ENCODE data around the gene FGF21. TPM values are rescaled to one million over a fixed set of nuclear protein-coding genes. Genes with fewer than 3 reads are reported as not detected.
A peak's percentile ranks its signal among the peaks of the same experiment; 100 is the strongest.

FGF21 gene
- total RNA-seq, 6 experiments from 2014 or later: not detected

GRCh38 chr19:48741129-48741999 is 14.0 kb upstream of the FGF21 start:
- TF ChIP-seq CTCF (IDR thresholded peaks at IDR 0.05): no peak
- no peaks in the 10 kb centered on the region; the same call in 1 of the 2 replicates for H3K9me3 Mint-ChIP-seq
- no peak overlapping the region for H3K27ac Mint-ChIP-seq
- H3K4me1 Mint-ChIP-seq (ENCODE audit: low read depth): no peaks in the 10 kb centered on the region
- H3K4me3 Mint-ChIP-seq: no peak overlapping the region
- peaks cover 5% of the 10 kb centered on the region; the same call in 1 of the 2 replicates for H3K36me3 Mint-ChIP-seq (ENCODE audit: low read depth)
- no peak for DNase-seq
- peaks cover 8% of the 10 kb centered on the region for H3K27me3 Mint-ChIP-seq (ENCODE audit: insufficient read depth)

GRCh38 chr19:48742096-48742495 is 13.2 kb upstream of the FGF21 start:
- Mint-ChIP-seq H3K27ac (no peak overlapping the region), H3K9me3 (no peaks in the 10 kb centered on the region; the same call in 1 of the 2 replicates), H3K36me3 (ENCODE audit: low read depth) (peaks cover 5% of the 10 kb centered on the region; the same call in 1 of the 2 replicates), H3K27me3 (ENCODE audit: insufficient read depth) (peaks cover 7% of the 10 kb centered on the region; the same call in 1 of the 2 replicates), H3K4me1 (ENCODE audit: low read depth) (no peaks in the 10 kb centered on the region), H3K4me3 (no peak overlapping the region)
- no peak for TF ChIP-seq CTCF (IDR thresholded peaks at IDR 0.05)
- no peak for DNase-seq

- Mint-ChIP-seq H3K36me3 (ENCODE audit: low read depth) (peaks cover 5% of the 10 kb centered on the region; the same call in 1 of the 2 replicates), H3K27ac (no peak overlapping the region), H3K9me3 (no peaks in the 10 kb centered on the region; the same call in 1 of the 2 replicates), H3K27me3 (ENCODE audit: insufficient read depth) (peaks cover 11% of the 10 kb centered on the region; the same call in 1 of the 2 replicates), H3K4me1 (ENCODE audit: low read depth) (no peaks in the 10 kb centered on the region), H3K4me3 (no peak overlapping the region)
- TF ChIP-seq CTCF (IDR thresholded peaks at IDR 0.05): no peak
- peak; percentile 61 for DNase-seq
Observed at GRCh38 chr19:48745208-48745995, 9.9 kb upstream of the FGF21 start.

GRCh38 chr19:48746110-48746509 is 9.2 kb upstream of the FGF21 start:
- H3K27me3 Mint-ChIP-seq (ENCODE audit: insufficient read depth): peaks cover 12% of the 10 kb centered on the region; the same call in 1 of the 2 replicates
- peaks cover 5% of the 10 kb centered on the region; the same call in 1 of the 2 replicates for H3K36me3 Mint-ChIP-seq (ENCODE audit: low read depth)
- H3K4me3 Mint-ChIP-seq: no peak overlapping the region; the same call in 1 of the 2 replicates
- no peaks in the 10 kb centered on the region; the same call in 1 of the 2 replicates for H3K9me3 Mint-ChIP-seq
- no peak for DNase-seq
- H3K27ac Mint-ChIP-seq: no peak overlapping the region
- H3K4me1 Mint-ChIP-seq (ENCODE audit: low read depth): no peaks in the 10 kb centered on the region
- no peak for TF ChIP-seq CTCF (IDR thresholded peaks at IDR 0.05)

GRCh38 chr19:48746738-48747575 is 8.4 kb upstream of the FGF21 start, which contains the start of gene IZUMO1:
Gene IZUMO1 (minus strand): TSS chr19:48746909. CDS start chr19:48745859, 1,050 bp downstream.
- H3K9me3 Mint-ChIP-seq: no peaks in the 10 kb centered on the region; the same call in 1 of the 2 replicates
- H3K27me3 Mint-ChIP-seq (ENCODE audit: insufficient read depth): peaks cover 15% of the 10 kb centered on the region
- DNase-seq: peak; percentile 79
- peak within 1 kb of the TSS; percentile 36; the same call in 1 of the 2 replicates for H3K27ac Mint-ChIP-seq
- peak within 1 kb of the TSS; percentile 82 for H3K4me3 Mint-ChIP-seq
- H3K36me3 Mint-ChIP-seq (ENCODE audit: low read depth): peaks cover 5% of the 10 kb centered on the region; the same call in 1 of the 2 replicates
- 0 out of 2 replicates have a peak, but pooled peaks cover under 1% of the 10 kb centered on the region for H3K4me1 Mint-ChIP-seq (ENCODE audit: low read depth)
- TF ChIP-seq CTCF (IDR thresholded peaks at IDR 0.05): no peak

All from HFFc6 (cell line).